ENCODE measurements around the gene LUZP1.

DNA sequence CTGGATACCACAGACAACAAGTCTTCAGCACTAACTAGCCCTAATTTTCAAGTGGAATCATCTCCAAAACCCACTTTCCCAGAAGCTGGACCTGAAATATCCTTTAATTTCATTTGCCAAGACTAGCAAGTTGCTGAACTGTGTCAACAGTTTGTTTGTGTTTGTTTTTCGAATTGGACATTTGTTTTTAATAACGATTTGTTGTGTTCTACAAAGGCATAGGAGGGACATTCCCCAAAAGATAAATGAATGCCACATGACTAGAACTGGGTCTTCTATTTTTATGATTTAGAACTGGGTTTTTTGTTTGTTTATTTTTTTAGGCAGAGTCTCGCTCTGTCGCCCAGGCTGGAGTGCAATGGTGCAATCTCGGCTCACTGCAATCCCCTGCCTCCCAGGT lies 17.9 kb downstream of the LUZP1 start:
- TF ChIP-seq CTCF (IDR thresholded peaks at IDR 0.05): no peak
- no peak for TF ChIP-seq RAD21 (IDR thresholded peaks at IDR 0.05; ENCODE audit: low read length)
- no peak for TF ChIP-seq EP300 (IDR thresholded peaks at IDR 0.05; ENCODE audit: borderline replicate concordance in 1 of 2, low read depth in 1 of 2, low read length in 1 of 2)
- TF ChIP-seq EZH2phosphoT487 (IDR thresholded peaks at IDR 0.05; ENCODE audit: borderline replicate concordance, low read depth): no peak
- TF ChIP-seq, protein P1, sequence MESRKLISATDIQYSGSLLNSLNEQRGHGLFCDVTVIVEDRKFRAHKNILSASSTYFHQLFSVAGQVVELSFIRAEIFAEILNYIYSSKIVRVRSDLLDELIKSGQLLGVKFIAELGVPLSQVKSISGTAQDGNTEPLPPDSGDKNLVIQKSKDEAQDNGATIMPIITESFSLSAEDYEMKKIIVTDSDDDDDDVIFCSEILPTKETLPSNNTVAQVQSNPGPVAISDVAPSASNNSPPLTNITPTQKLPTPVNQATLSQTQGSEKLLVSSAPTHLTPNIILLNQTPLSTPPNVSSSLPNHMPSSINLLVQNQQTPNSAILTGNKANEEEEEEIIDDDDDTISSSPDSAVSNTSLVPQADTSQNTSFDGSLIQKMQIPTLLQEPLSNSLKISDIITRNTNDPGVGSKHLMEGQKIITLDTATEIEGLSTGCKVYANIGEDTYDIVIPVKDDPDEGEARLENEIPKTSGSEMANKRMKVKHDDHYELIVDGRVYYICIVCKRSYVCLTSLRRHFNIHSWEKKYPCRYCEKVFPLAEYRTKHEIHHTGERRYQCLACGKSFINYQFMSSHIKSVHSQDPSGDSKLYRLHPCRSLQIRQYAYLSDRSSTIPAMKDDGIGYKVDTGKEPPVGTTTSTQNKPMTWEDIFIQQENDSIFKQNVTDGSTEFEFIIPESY (IDR thresholded peaks at IDR 0.05; ENCODE audit: borderline replicate concordance, low read depth): no peak
- TF ChIP-seq SIN3A (IDR thresholded peaks at IDR 0.05; ENCODE audit: borderline replicate concordance, low read depth, low read length): no peak
- no peak for TF ChIP-seq MEF2A (IDR thresholded peaks at IDR 0.05; ENCODE audit: borderline replicate concordance, low read depth)
- no peak for TF ChIP-seq CHD2 (IDR thresholded peaks at IDR 0.05; ENCODE audit: low read length, partially characterized antibody)
- no peak for TF ChIP-seq MAX (IDR thresholded peaks at IDR 0.05; ENCODE audit: low read depth)
- no peak for TF ChIP-seq POLR2AphosphoS5 (IDR thresholded peaks at IDR 0.05; ENCODE audit: low read depth, low read length)
- TF ChIP-seq, protein P2, sequence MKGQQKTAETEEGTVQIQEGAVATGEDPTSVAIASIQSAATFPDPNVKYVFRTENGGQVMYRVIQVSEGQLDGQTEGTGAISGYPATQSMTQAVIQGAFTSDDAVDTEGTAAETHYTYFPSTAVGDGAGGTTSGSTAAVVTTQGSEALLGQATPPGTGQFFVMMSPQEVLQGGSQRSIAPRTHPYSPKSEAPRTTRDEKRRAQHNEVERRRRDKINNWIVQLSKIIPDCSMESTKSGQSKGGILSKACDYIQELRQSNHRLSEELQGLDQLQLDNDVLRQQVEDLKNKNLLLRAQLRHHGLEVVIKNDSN (IDR thresholded peaks at IDR 0.05; ENCODE audit: borderline replicate concordance, low read depth): no peak
- no peak for TF ChIP-seq RXRA (IDR thresholded peaks at IDR 0.05; ENCODE audit: borderline replicate concordance, low read depth)
- TF ChIP-seq MXI1 (IDR thresholded peaks at IDR 0.05; ENCODE audit: low read depth, low read length): no peak
- no peak for TF ChIP-seq TCF12 (IDR thresholded peaks at IDR 0.05)
